Measurements from ENCODE around the gene MB21D2.

Gene MB21D2

DNA sequence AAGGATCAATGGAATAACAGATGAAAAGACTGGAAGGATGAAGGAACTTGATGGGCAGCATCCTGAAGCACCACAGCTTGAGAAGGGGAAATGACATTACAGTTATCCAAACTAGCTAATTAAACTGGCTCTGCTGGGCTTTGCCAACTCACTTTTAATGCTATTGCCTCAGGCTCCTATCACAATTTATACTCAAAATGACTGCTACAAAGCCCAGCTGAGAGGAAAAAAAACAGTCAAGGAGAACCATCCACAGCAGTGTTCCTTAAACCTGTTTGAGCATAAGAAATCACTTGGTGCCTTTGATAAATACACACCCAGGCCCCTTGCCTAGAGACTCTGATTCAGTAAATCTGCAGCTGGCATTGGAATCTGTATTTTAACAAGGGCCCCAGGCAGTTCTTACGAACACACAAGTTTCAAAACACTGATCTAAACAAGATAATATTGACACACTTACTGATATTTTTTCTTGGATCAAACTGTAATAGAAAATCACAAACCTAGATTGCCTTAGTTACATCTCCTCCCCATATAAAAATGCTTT is 85.8 kb downstream of the MB21D2 start:
- no peak for DNase-seq

GRCh38 chr3:192831111-192831644 is 86.5 kb downstream of the MB21D2 start:
- peak; percentile 25 to 73 (median 58) for DNase-seq

DNA sequence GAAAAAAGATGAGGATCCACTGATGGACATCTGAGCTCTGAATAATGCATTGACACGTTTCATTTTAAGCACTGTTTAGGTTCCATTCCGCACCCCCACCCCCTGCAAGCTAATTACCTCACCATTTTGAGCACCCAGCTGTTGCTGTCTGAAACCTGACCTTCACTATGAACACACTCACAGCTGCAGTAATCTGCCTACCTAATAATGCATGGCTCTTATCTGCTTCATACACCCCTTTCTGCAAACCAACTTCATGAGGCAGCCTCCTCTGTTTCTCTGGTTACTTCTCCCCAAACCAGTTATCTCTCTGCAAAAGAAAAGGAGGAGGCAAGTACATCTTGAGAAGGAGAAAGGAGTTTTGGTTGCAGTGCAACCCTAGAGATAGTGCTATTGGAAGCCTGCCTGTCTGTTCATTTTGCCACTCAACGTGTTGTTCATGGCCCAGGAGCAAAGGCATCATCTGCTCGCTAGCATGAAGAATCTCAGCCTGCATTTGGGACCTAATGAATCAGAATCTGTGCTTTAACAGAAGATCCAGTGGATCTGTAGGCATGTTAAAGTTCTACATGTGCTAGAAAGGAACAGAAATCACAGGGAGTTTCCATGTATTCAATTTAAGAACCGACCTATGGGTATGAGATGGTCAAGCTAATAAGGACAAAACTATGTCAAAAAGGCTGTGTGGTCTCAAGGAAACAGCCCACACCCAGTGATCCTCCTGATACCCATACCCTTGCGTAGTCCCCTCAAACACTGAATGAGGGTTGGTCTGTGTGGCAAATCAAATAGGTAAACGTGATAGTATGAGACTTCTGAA is 87.2 kb downstream of the MB21D2 start:
- no peak for DNase-seq

DNA sequence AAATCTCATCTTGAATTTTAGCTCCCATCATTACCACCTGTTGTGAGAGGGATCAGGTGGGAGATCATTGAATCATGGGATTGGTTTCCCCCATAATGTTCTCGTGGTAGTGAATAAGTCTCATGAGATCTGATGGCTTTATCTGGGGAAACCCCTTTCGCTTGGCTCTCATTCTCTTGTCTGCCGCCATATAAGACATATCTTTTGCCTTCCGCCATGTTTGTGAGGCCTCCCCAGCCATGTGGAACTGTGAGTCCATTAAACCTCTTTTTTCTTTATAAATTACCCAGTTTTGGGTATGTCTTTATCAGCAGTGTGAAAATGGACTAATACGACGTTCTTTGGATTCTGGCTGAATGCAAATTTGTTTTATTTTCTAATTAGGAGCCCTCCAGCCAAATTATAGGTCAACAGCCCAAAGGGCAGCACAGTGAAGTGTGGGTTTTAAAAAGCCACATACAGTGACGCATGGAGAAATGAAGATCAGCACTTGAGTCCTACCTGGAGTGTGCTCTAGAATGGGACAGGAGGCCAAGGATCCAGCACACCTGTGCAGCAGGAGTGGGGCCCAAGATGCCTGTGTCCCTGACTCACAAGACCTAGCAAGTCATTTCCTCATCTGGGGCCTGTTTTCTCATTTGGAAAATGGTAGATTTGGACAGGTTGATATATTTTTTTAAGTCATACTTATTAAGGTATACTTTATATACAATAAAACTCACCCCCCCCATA is 89.6 kb downstream of the MB21D2 start:
- DNase-seq, result no peak

- no peak for DNase-seq
Measured at GRCh38 chr3:192827208-192827607, 90.4 kb downstream of the MB21D2 start.

- no peak for DNase-seq
Measured at GRCh38 chr3:192826214-192827006, 91.2 kb downstream of the MB21D2 start.

DNA sequence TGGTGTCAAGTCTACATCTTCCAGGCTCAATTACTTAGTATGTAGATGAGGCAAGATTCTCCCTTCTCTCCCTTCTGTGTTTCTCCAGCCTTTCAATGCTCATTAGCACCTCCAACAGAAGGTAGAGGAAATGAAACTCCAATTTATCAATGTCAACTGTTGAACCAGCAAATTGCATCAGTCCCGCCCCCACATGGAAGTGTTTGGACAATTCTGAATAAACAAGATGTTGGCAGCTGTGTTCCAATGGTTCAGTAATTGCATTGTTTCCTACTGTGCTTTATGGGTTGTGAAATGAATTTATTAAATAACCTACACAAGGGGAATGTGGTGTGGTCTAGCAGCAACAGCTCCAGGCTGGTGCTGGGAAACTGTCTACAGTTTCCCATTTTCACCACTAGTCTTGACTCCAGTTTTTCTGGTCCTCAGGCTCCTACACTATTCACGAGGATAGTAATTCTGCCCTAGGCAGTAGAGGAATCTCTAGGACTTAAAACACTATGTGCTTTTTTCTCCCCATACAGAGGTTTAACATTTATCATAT is 91.9 kb downstream of the MB21D2 start:
- peak; percentile 57 to 77 (median 73) for DNase-seq

- no peak for DNase-seq
Measured at GRCh38 chr3:192825216-192825615, 92.4 kb downstream of the MB21D2 start.

DNA sequence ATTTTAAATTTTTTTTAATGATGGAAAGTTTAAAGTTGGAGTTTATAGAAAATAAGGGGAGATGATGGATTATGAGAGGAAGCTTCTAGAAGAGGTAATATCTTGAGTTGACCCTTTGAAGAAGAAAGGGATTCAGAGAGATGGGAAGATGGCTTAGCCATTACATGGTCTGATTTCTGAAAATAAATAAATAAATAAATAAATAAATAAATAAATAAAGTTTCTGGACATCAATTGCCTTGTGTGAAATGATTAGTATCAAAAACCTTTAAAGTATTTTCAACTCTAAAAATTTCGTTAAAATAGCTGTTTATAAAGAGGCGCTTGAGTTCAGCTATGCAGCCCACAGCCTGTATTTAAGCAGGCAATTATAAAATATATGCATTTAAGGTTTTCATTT is 93.3 kb downstream of the MB21D2 start:
- DNase-seq, result no peak

DNA sequence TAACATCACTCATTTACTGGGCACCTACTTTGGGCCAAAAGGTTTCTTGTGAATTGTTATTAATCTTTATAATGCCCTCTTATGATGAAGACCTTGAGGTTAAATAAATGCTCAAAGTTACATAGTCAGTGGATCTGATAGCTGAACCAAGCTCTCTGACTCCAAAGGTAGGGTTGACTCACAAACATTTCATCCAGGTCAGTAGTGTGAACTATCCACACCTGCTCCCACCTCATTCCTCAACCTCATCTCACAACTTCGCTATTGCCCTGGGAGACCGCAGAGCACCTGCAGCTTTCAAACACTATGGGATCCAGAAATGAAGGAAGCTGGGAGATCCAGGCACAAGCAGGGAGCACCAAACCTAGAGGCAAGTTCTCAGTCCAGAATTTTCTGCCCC is 96.5 kb downstream of the MB21D2 start:
- DNase-seq, result no peak

DNA sequence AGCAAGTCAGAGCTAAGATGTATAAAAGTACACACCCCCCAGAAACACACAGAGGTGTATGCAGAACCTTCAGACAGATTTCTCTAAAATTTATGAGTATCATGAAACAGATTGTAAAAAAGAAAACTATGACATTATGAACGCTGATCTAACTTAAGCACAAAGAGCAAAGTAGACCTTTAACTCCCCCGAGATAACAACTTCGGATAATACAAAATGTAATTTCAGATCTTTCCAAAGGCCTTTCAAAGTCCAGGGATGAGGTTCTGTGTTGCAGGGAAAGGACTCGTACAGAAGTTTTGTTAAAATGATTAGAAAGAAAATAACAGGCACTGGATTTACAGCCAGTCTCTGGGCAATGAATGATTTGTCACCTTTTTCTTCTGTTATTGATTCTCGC is 97.5 kb downstream of the MB21D2 start:
- no peak for DNase-seq

DNA sequence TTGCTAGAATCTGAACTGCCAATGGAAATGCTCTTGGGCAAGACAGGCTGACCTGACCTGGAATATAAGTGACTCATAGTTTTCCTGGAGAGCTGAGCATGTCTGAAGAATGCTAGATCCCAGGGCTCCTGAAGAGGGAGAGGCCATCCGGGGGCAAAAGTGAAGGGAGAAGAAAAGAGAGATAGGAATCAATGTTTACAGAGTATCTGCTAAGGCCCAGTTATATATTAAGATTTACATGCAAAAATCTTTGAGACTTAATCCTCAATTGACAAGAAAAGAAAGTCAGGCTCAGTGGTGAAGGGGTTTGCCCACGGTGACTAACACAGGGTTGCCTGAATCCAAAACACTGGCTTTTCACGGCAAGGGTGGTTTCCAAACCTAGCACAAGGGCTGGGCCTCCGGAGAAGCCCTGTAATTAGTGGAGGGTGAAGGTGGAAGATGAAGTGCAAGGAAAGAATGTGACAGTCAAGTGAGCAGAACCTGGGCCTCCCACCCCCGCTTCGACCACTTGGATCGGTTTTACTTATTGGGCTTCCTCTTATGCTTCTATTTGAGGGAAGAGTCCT is 98.6 kb downstream of the MB21D2 start:
- peak in 3 of 4 experiments; percentile 12 to 44 (median 29) for DNase-seq

DNA sequence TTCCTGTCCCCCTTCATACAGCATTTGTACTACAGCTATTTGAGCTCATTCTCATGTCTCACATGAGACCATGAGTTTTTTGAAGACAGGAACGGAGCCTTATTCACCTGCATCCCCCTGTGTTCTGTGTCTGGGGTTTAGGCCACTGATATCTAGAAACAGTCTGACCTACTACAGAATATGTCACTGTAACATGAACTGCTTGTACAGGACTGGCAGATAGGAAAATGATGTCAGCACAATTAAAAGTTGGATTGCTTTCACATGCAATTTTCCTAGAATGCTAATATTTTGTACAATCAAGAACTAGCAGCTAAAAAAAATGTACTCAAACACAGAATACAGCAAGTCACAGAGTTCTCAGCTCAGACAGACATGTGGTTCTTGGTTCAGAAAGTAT is 99.5 kb downstream of the MB21D2 start:
- DNase-seq, result no peak

- no peak for DNase-seq
Measured at GRCh38 chr3:192817506-192817905, 100.2 kb downstream of the MB21D2 start.

DNA sequence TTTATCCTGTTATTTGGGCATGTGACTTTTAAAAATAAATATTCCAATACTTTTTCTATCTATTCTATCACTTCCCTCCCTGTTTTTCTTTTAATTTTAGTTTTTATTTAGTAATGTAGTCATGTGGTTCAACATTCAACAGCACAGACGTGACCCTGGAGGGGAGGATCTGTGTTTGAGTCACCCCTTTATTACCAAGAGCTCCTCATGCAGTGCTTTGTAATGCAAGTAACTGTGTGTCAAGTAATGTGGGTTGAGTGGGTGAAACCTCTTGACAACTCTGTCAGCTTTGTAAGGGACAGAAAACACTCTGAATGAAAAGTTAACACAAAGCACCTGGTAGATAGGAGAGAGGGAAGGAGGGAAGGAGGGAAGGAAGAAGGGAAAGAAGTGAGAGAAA is 100.6 kb downstream of the MB21D2 start:
- DNase-seq, result peak; percentile 61 to 84 (median 70)

DNA sequence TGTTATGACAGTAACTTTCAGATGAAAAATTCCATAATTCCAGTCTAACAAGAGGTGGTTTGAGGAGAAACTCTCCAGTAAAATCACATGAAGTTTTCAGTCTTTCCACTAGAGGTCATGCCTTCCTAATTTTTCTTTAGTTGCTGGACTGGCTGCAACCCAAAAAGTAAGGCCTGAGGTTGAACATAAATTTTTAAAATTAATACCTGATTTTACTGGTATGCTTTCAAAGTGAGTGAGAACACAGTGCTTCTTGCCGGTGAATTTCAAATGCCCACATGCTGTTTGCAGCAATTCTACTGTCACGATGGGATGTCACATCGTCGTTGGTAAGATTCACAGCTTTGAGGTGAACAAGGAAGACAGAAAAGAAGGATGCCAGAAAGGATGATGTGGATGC is 101.3 kb downstream of the MB21D2 start:
- DNase-seq, result peak; percentile 47 to 77 (median 64)

GRCh38 chr3:192812743-192813383 is 104.8 kb downstream of the MB21D2 start:
- DNase-seq, result peak; percentile 61 to 67 (median 62)

DNA sequence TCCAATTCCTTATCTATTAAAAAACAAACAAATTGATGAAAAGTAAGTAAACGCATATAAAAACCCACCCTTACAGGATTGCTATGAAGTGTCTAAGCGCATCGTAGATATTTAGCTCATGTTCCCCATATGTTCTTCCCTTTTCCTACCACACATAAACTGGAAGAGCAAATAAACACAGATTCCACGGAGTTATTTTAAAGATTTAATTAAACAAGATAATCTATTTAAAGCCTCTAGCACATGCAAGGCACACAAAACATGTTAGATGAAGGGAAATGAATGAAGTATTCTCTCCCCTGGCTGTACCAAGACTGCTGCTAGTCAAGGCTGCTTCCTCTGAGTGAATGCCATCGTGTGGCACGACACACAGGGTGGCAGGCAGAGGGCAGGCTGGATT is 111.9 kb downstream of the MB21D2 start:
- no peak for DNase-seq

DNA sequence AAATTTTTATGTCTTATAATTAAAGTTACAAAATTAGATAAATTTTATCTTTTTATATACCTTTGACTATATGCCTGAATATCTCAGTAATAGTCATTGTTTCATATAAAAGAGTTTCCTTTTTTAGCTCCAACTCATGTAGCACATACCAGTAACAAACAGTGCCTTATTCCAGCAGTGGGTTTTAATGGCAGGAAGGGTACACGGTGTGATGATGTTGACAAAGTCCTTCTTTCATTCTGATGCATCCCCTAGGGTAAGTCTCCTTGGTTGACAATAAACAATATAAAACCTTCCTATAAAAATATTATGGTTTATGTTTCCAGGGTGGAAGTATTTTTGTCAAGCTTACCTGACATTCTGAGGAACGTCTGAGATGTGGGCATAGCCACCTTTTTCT is 113.2 kb downstream of the MB21D2 start:
- DNase-seq, result no peak

- DNase-seq, result peak in 3 of 4 experiments; percentile 43 to 57 (median 52)
Measured at GRCh38 chr3:192802957-192803899, 114.4 kb downstream of the MB21D2 start.

Measured in suppressor macrophage (primary cell).